H1 (cell line): ENCODE measurements around the gene CAMK1G. TPM values are rescaled to one million over a fixed set of nuclear protein-coding genes. Genes with fewer than 3 reads are reported as not detected.

Experiments
- CTCF ChIA-PET: fragments of 300-600 bp; sonication (Branson Sonifier 250); formaldehyde crosslinking; loops from one replicate; lab custom pipeline; 2021; ENCODE audit not compliant: partially characterized antibody; lab: Charles Lee
- POLR2A ChIA-PET: fragments of 300-600 bp; sonication (Branson Sonifier 250); formaldehyde crosslinking; loops from one replicate; lab custom pipeline; 2021; ENCODE audit warnings: inconsistent platforms; ENCODE audit not compliant: partially characterized antibody; lab: Charles Lee
- DNase-seq, 2 experiments: peaks; one replicate each; pipeline versions ENCODE4 v3.0.0 to v3.0.0-alpha.2; 2010 to 2022; ENCODE audit warnings: low spot score in 2 of 2, low read depth in 1 of 2, mixed read lengths in 1 of 2
- FAIRE-seq: peaks from 2 replicates; lab custom pipeline; 2011; peaks lifted over from hg19 to GRCh38; lab: Jason Lieb, UNC
- H2AFZ ChIP-seq: 2 replicates; pipeline ENCODE4 v1.8.1; 2012; ENCODE audit warnings: low read length, inconsistent platforms
- H2AK5ac ChIP-seq: 2 replicates; pipeline ENCODE4 v1.6.1; 2013; ENCODE audit warnings: low read depth, low read length
- H2BK120ac ChIP-seq: replicated peaks from 2 replicates; pipeline ENCODE3; 2013; ENCODE audit warnings: low read depth, low read length, inconsistent platforms
- H2BK12ac ChIP-seq: 2 replicates; pipeline ENCODE4 v1.6.1; 2013; ENCODE audit warnings: low read depth, low read length
- H2BK15ac ChIP-seq: 2 replicates; pipeline ENCODE4 v1.6.1; 2013; ENCODE audit warnings: low read length
- H2BK20ac ChIP-seq: 2 replicates; pipeline ENCODE4 v1.6.1; 2013; ENCODE audit warnings: low read length
- H2BK5ac ChIP-seq: 2 replicates; pipeline ENCODE4 v1.6.1; 2013; ENCODE audit warnings: low read depth, low read length
- H3K14ac ChIP-seq: 2 replicates; pipeline ENCODE4 v1.6.1; 2013; ENCODE audit warnings: inconsistent platforms; ENCODE audit not compliant: insufficient read length
- H3K18ac ChIP-seq: 2 replicates; pipeline ENCODE4 v1.6.1; 2013; ENCODE audit warnings: low read length; ENCODE audit errors: extremely low read depth
- H3K23ac ChIP-seq: 2 replicates; pipeline ENCODE4 v1.6.1; 2013; ENCODE audit warnings: inconsistent platforms; ENCODE audit not compliant: insufficient read length
- H3K23me2 ChIP-seq: 2 replicates; pipeline ENCODE4 v1.6.1; 2013; ENCODE audit warnings: low read depth, low read length
- H3K27ac ChIP-seq: 2 replicates; pipeline ENCODE4 v1.6.1; 2011; ENCODE audit warnings: low read depth, low read length, inconsistent platforms
- H3K27me3 ChIP-seq, 4 experiments: replicated peaks in 1 of 4; 1 replicate in 1 of 4; 2 replicates in 3 of 4; pipeline versions ENCODE4 v1.6.1 to v1.8.1; 2011 to 2013; ENCODE audit warnings: low read length in 3 of 4, mild to moderate bottlenecking in 3 of 4, inconsistent platforms in 2 of 4, mixed read lengths in 2 of 4, moderate library complexity in 1 of 4; ENCODE audit not compliant: control insufficient read depth in 3 of 4, insufficient read depth in 3 of 4; ENCODE audit errors: extremely low read depth in 1 of 4
- H3K36me3 ChIP-seq, 4 experiments: 2 replicates each; pipeline versions ENCODE4 v1.6.1 to v1.8.1; 2011 to 2013; ENCODE audit warnings: mild to moderate bottlenecking in 4 of 4, low read length in 3 of 4, moderate library complexity in 2 of 4, control low read depth in 1 of 4, inconsistent platforms in 1 of 4; ENCODE audit not compliant: insufficient read depth in 4 of 4, control insufficient read depth in 2 of 4
- H3K4ac ChIP-seq: replicated peaks from 2 replicates; pipeline ENCODE3; 2013; ENCODE audit warnings: low read length, low read depth, mixed read lengths, inconsistent platforms; ENCODE audit not compliant: insufficient read length
- H3K4me1 ChIP-seq, 4 experiments: replicated peaks in 1 of 4; 1 replicate in 1 of 4; 2 replicates in 3 of 4; pipeline versions ENCODE4 v1.6.1 to v1.8.1; 2011 to 2013; ENCODE audit warnings: low read length in 3 of 4, inconsistent platforms in 2 of 4, mixed read lengths in 1 of 4; ENCODE audit not compliant: insufficient read depth in 4 of 4, control insufficient read depth in 3 of 4
- H3K4me2 ChIP-seq, 2 experiments: 2 replicates each; pipeline versions ENCODE4 v1.6.1 to v1.8.1; 2011 to 2013; ENCODE audit warnings: low read depth in 2 of 2, low read length in 2 of 2, control low read depth in 1 of 2, inconsistent platforms in 1 of 2, mild to moderate bottlenecking in 1 of 2; ENCODE audit not compliant: insufficient read depth in 1 of 2
- H3K4me3 ChIP-seq, 4 experiments: fragments of 200-600, 300-600 bp in 1 of 4; sonication (generic), shearing (Covaris generic), sonication (Bioruptor Twin) in 1 of 4; 2 replicates each; pipeline versions ENCODE4 v1.5.1 to v1.8.1; 2011 to 2016; ENCODE audit warnings: low read length in 4 of 4, low read depth in 3 of 4, control low read depth in 2 of 4, inconsistent platforms in 2 of 4, mild to moderate bottlenecking in 2 of 4, mixed read lengths in 1 of 4, moderate library complexity in 1 of 4; ENCODE audit not compliant: insufficient read depth in 2 of 4; ENCODE audit errors: extremely low read depth in 1 of 4
- H3K56ac ChIP-seq: replicated peaks from 2 replicates; pipeline ENCODE3; 2013; ENCODE audit warnings: low read depth, mild to moderate bottlenecking, mixed read lengths, low read length, inconsistent platforms; ENCODE audit not compliant: insufficient read length
- H3K79me1 ChIP-seq: 2 replicates; pipeline ENCODE4 v1.6.1; 2013; ENCODE audit warnings: low read depth, low read length, control low read depth
- H3K79me2 ChIP-seq, 2 experiments: 2 replicates each; pipeline versions ENCODE4 v1.6.1 to v1.8.1; 2012 to 2013; ENCODE audit warnings: low read length in 2 of 2, mild to moderate bottlenecking in 2 of 2, inconsistent platforms in 1 of 2; ENCODE audit not compliant: insufficient read depth in 2 of 2, control insufficient read depth in 1 of 2
- H3K9ac ChIP-seq, 4 experiments: replicated peaks in 1 of 4; 1 replicate in 1 of 4; 2 replicates in 3 of 4; pipeline versions ENCODE4 v1.6.1 to v1.8.1; 2011 to 2013; ENCODE audit warnings: low read depth in 3 of 4, low read length in 3 of 4, control low read depth in 2 of 4, mild to moderate bottlenecking in 2 of 4, moderate library complexity in 2 of 4, inconsistent platforms in 1 of 4; ENCODE audit errors: extremely low read depth in 1 of 4
- H3K9me3 ChIP-seq, 2 experiments: 2 replicates each; pipeline versions ENCODE4 v1.6.1 to v1.8.1; 2012 to 2013; ENCODE audit warnings: mild to moderate bottlenecking in 2 of 2, moderate library complexity in 2 of 2, control low read depth in 1 of 2, inconsistent platforms in 1 of 2, low read depth in 1 of 2, low read length in 1 of 2, mixed read lengths in 1 of 2; ENCODE audit not compliant: insufficient read depth in 2 of 2
- H4K20me1 ChIP-seq, 2 experiments: replicated peaks in 1 of 2; 2 replicates each; pipeline versions ENCODE3 to v1.8.1; 2011 to 2013; ENCODE audit warnings: inconsistent platforms in 2 of 2, low read length in 2 of 2, mild to moderate bottlenecking in 1 of 2; ENCODE audit not compliant: insufficient read depth in 2 of 2, control insufficient read depth in 1 of 2
- H4K5ac ChIP-seq: 2 replicates; pipeline ENCODE4 v1.6.1; 2013; ENCODE audit warnings: low read length, low read depth, mixed read lengths, inconsistent platforms; ENCODE audit not compliant: insufficient read length
- H4K8ac ChIP-seq: 2 replicates; pipeline ENCODE4 v1.8.0; 2013; ENCODE audit warnings: mild to moderate bottlenecking, moderate library complexity, low read length, inconsistent platforms; ENCODE audit not compliant: insufficient read depth; ENCODE audit errors: extremely low read depth
- H4K91ac ChIP-seq: replicated peaks from 2 replicates; pipeline ENCODE3; 2013; ENCODE audit warnings: low read length, mixed read lengths, inconsistent platforms; ENCODE audit not compliant: insufficient read length
- CBX5 ChIP-seq: fragments of 300-800, 300-1000 bp; sonication (generic); IDR thresholded peaks from 2 replicates; pipeline ENCODE4 v1.7.1; 2016; ENCODE audit warnings: antibody characterized with exemption, low read length, low read depth
- EP300 ChIP-seq, 2 experiments: IDR thresholded peaks; 1 replicate in 1 of 2; 2 replicates in 1 of 2; pipeline ENCODE4 v1.6.1; 2011 to 2012; ENCODE audit warnings: low read depth in 2 of 2, low read length in 2 of 2, mild to moderate bottlenecking in 2 of 2, borderline replicate concordance in 1 of 2, inconsistent platforms in 1 of 2, moderate library complexity in 1 of 2
- KDM4A ChIP-seq: IDR thresholded peaks from one replicate; pipeline ENCODE4 v1.7.1; 2012; ENCODE audit warnings: low read depth, mild to moderate bottlenecking, moderate library complexity, low read length, inconsistent platforms; ENCODE audit not compliant: severe bottlenecking
- MAFK ChIP-seq: IDR thresholded peaks from 2 replicates; pipeline ENCODE4 v1.6.1; 2012; ENCODE audit warnings: low read depth, mild to moderate bottlenecking, improper control_type of control experiment, low read length
- SRF ChIP-seq: IDR thresholded peaks from 2 replicates; pipeline ENCODE4 v1.6.1; 2011; ENCODE audit warnings: mild to moderate bottlenecking, low read depth, low read length, moderate library complexity
- WGBS, 2 experiments: shearing (Covaris generic) in 1 of 2; methylation state at CpG; one replicate each; pipeline versions ENCODE4 v1.1.6 to v1.1.7; 2013 to 2015; ENCODE audit warnings: low lambda C conversion rate in 2 of 2, mixed read lengths in 2 of 2, inconsistent platforms in 1 of 2, low coverage in 1 of 2, missing lambda C conversion rate in 1 of 2; ENCODE audit not compliant: insufficient replicate concordance in 2 of 2, insufficient coverage in 1 of 2, insufficient read length in 1 of 2; ENCODE audit errors: extremely low coverage in 1 of 2, missing lambda C conversion rate in 1 of 2; 5-methylcytosine and 5-hydroxymethylcytosine counted together
- polyA plus RNA-seq, 7 experiments: library from polyadenylated mRNA; depleted of rRNA in 3 of 7; stranded (reverse) in 5 of 7; unstranded in 2 of 7; fragments of >200 nt in 5 of 7; fragments of 200-250 nt in 2 of 7; gene quantifications; 1 replicate in 5 of 7; 2 replicates in 1 of 7; 4 replicates in 1 of 7; pipeline versions ENCODE4 v1.2.1 to v1.2.3, GENCODE V29; 2011 to 2013; ENCODE audit warnings: missing spikeins in 2 of 7, mixed read lengths in 2 of 7
- total RNA-seq: library from RNA; stranded (reverse); fragmentation: NEBNext Ultra II Directional; extraction: Animal tissue kit (Norgen Biotek cat#: 25700); gene quantifications from 2 replicates; pipeline ENCODE4 v1.2.1, GENCODE V29; 2021
- TF ChIP-seq, protein P1 (sequence below), 3 experiments: IDR thresholded peaks; 1 replicate in 2 of 3; 2 replicates in 1 of 3; pipeline versions ENCODE4 v1.5.1 to v1.6.1; 2011; ENCODE audit warnings: low read length in 3 of 3, mild to moderate bottlenecking in 3 of 3, inconsistent platforms in 2 of 3, low read depth in 1 of 3, moderate library complexity in 1 of 3; ENCODE audit not compliant: insufficient read depth in 1 of 3; ENCODE audit errors: control extremely low read depth in 1 of 3

The CAMK1G gene
- total and polyA plus RNA-seq, 2 of the 8 experiments (the other 6 are each of a cell fraction or from before 2014, with no cell fraction given) = 1.00 to 1.0 TPM

- FAIRE-seq (no peak), DNase-seq (no peak)
- peak overlapping the region; percentile 2 for H3K56ac ChIP-seq
- peaks cover 7 to 30% (median 22%) of the 10 kb centered on the region in 4 experiments; a peak in 5 of 7 replicates for H3K4me1 ChIP-seq
- no peak overlapping the region for H3K4me3 ChIP-seq
- no peak overlapping the region for H3K14ac ChIP-seq
- H2AK5ac ChIP-seq = peak overlapping the region; percentile 100
- no peak overlapping the region for H3K4ac ChIP-seq
- H3K9ac ChIP-seq = no peak overlapping the region
- ChIA-PET CTCF (interaction anchor here (0.9 to 1.7 kb wide), 7 partner anchors 9 to 1758 kb away, joined by 3 to 8 read pairs (median 4); no protein-coding TSS in a partner anchor), POLR2A (interaction anchor here (0.9 kb wide), 1 partner anchor 9 kb away, joined by 3 read pairs; no protein-coding TSS in a partner anchor)
- no peaks in the 10 kb centered on the region for H3K79me2 ChIP-seq
- no peaks in the 10 kb centered on the region for H3K9me3 ChIP-seq
- H3K23ac ChIP-seq = no peak overlapping the region
- peak overlapping the region; percentile 41; the same call in 1 of the 2 replicates for H3K18ac ChIP-seq
- peak overlapping the region in 1 of 2 experiments; percentile 47; a peak in 1 of 4 replicates for H3K4me2 ChIP-seq
- H2BK20ac ChIP-seq = peak overlapping the region; percentile 97
- peak overlapping the region; percentile 50 for H4K91ac ChIP-seq
- peak overlapping the region; percentile 84 for H2BK15ac ChIP-seq
- H2BK5ac ChIP-seq = peak overlapping the region; percentile 83; the same call in 1 of the 2 replicates
- H2BK120ac ChIP-seq = peak overlapping the region; percentile 55
- peak overlapping the region; percentile 98; the same call in 1 of the 2 replicates for H2BK12ac ChIP-seq
- no peak overlapping the region; the same call in 1 of the 2 replicates for H4K8ac ChIP-seq
- H3K36me3 ChIP-seq = no peaks in the 10 kb centered on the region
- H3K79me1 ChIP-seq = no peaks in the 10 kb centered on the region
- WGBS, 2 experiments = 92% methylated on average over 9 of the region's 9 CpGs; no CpG with 5 or more reads in 1 of the 2 experiments
- H3K23me2 ChIP-seq = peaks cover 4% of the 10 kb centered on the region; the same call in 1 of the 2 replicates
- H3K27me3 ChIP-seq = peaks cover 0 to 3% (median under 1%) of the 10 kb centered on the region in 4 experiments; a peak in 3 of 7 replicates
- peaks cover 0 to 3% of the 10 kb centered on the region in 2 experiments for H4K20me1 ChIP-seq
- H2AFZ ChIP-seq = no peak overlapping the region
- no peak overlapping the region for H4K5ac ChIP-seq
- H3K27ac ChIP-seq = no peak overlapping the region
- TF ChIP-seq KDM4A = no peak
- TF ChIP-seq, protein P1, sequence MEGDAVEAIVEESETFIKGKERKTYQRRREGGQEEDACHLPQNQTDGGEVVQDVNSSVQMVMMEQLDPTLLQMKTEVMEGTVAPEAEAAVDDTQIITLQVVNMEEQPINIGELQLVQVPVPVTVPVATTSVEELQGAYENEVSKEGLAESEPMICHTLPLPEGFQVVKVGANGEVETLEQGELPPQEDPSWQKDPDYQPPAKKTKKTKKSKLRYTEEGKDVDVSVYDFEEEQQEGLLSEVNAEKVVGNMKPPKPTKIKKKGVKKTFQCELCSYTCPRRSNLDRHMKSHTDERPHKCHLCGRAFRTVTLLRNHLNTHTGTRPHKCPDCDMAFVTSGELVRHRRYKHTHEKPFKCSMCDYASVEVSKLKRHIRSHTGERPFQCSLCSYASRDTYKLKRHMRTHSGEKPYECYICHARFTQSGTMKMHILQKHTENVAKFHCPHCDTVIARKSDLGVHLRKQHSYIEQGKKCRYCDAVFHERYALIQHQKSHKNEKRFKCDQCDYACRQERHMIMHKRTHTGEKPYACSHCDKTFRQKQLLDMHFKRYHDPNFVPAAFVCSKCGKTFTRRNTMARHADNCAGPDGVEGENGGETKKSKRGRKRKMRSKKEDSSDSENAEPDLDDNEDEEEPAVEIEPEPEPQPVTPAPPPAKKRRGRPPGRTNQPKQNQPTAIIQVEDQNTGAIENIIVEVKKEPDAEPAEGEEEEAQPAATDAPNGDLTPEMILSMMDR (IDR thresholded peaks at IDR 0.05; ENCODE audit: control extremely low read depth in 1 of 3, insufficient read depth in 1 of 3, low read depth in 1 of 3, low read length in 3 of 3) = peak; percentile 31 to 58 (median 43); a peak in 3 of 4 replicates
- TF ChIP-seq SRF = no peak
- TF ChIP-seq CBX5 = no peak
- no peak for TF ChIP-seq EP300 (IDR thresholded peaks at IDR 0.05; ENCODE audit: borderline replicate concordance in 1 of 2, low read depth in 2 of 2, low read length in 2 of 2)
- peak; percentile 29; the same call in 1 of the 2 replicates for TF ChIP-seq MAFK
Observed at GRCh38 chr1:209554761-209555611, 28.5 kb upstream of the CAMK1G start.
